H1 (cell line): ENCODE data around the gene ARID5A. TPM values are rescaled to one million over a fixed set of nuclear protein-coding genes. Genes with fewer than 3 reads are reported as not detected.

ENCODE experiments used
- CTCF ChIA-PET: fragments of 300-600 bp; sonication (Branson Sonifier 250); formaldehyde crosslinking; loops from one replicate; lab custom pipeline; 2021; ENCODE audit not compliant: partially characterized antibody; lab: Charles Lee
- POLR2A ChIA-PET: fragments of 300-600 bp; sonication (Branson Sonifier 250); formaldehyde crosslinking; loops from one replicate; lab custom pipeline; 2021; ENCODE audit warnings: inconsistent platforms; ENCODE audit not compliant: partially characterized antibody; lab: Charles Lee
- DNase-seq, 2 experiments: peaks; one replicate each; pipeline versions ENCODE4 v3.0.0 to v3.0.0-alpha.2; 2010 to 2022; ENCODE audit warnings: low spot score in 2 of 2, low read depth in 1 of 2, mixed read lengths in 1 of 2
- FAIRE-seq: peaks from 2 replicates; lab custom pipeline; 2011; peaks lifted over from hg19 to GRCh38; lab: Jason Lieb, UNC
- H2AFZ ChIP-seq: 2 replicates; pipeline ENCODE4 v1.8.1; 2012; ENCODE audit warnings: low read length, inconsistent platforms
- H2AK5ac ChIP-seq: 2 replicates; pipeline ENCODE4 v1.6.1; 2013; ENCODE audit warnings: low read depth, low read length
- H2BK120ac ChIP-seq: replicated peaks from 2 replicates; pipeline ENCODE3; 2013; ENCODE audit warnings: low read depth, low read length, inconsistent platforms
- H2BK12ac ChIP-seq: 2 replicates; pipeline ENCODE4 v1.6.1; 2013; ENCODE audit warnings: low read depth, low read length
- H2BK15ac ChIP-seq: 2 replicates; pipeline ENCODE4 v1.6.1; 2013; ENCODE audit warnings: low read length
- H2BK20ac ChIP-seq: 2 replicates; pipeline ENCODE4 v1.6.1; 2013; ENCODE audit warnings: low read length
- H2BK5ac ChIP-seq: 2 replicates; pipeline ENCODE4 v1.6.1; 2013; ENCODE audit warnings: low read depth, low read length
- H3K14ac ChIP-seq: 2 replicates; pipeline ENCODE4 v1.6.1; 2013; ENCODE audit warnings: inconsistent platforms; ENCODE audit not compliant: insufficient read length
- H3K18ac ChIP-seq: 2 replicates; pipeline ENCODE4 v1.6.1; 2013; ENCODE audit warnings: low read length; ENCODE audit errors: extremely low read depth
- H3K23ac ChIP-seq: 2 replicates; pipeline ENCODE4 v1.6.1; 2013; ENCODE audit warnings: inconsistent platforms; ENCODE audit not compliant: insufficient read length
- H3K23me2 ChIP-seq: 2 replicates; pipeline ENCODE4 v1.6.1; 2013; ENCODE audit warnings: low read depth, low read length
- H3K27ac ChIP-seq: 2 replicates; pipeline ENCODE4 v1.6.1; 2011; ENCODE audit warnings: low read depth, low read length, inconsistent platforms
- H3K27me3 ChIP-seq, 4 experiments: replicated peaks in 1 of 4; 1 replicate in 1 of 4; 2 replicates in 3 of 4; pipeline versions ENCODE4 v1.6.1 to v1.8.1; 2011 to 2013; ENCODE audit warnings: low read length in 3 of 4, mild to moderate bottlenecking in 3 of 4, inconsistent platforms in 2 of 4, mixed read lengths in 2 of 4, moderate library complexity in 1 of 4; ENCODE audit not compliant: control insufficient read depth in 3 of 4, insufficient read depth in 3 of 4; ENCODE audit errors: extremely low read depth in 1 of 4
- H3K36me3 ChIP-seq, 4 experiments: 2 replicates each; pipeline versions ENCODE4 v1.6.1 to v1.8.1; 2011 to 2013; ENCODE audit warnings: mild to moderate bottlenecking in 4 of 4, low read length in 3 of 4, moderate library complexity in 2 of 4, control low read depth in 1 of 4, inconsistent platforms in 1 of 4; ENCODE audit not compliant: insufficient read depth in 4 of 4, control insufficient read depth in 2 of 4
- H3K4ac ChIP-seq: replicated peaks from 2 replicates; pipeline ENCODE3; 2013; ENCODE audit warnings: low read length, low read depth, mixed read lengths, inconsistent platforms; ENCODE audit not compliant: insufficient read length
- H3K4me1 ChIP-seq, 4 experiments: replicated peaks in 1 of 4; 1 replicate in 1 of 4; 2 replicates in 3 of 4; pipeline versions ENCODE4 v1.6.1 to v1.8.1; 2011 to 2013; ENCODE audit warnings: low read length in 3 of 4, inconsistent platforms in 2 of 4, mixed read lengths in 1 of 4; ENCODE audit not compliant: insufficient read depth in 4 of 4, control insufficient read depth in 3 of 4
- H3K4me2 ChIP-seq, 2 experiments: 2 replicates each; pipeline versions ENCODE4 v1.6.1 to v1.8.1; 2011 to 2013; ENCODE audit warnings: low read depth in 2 of 2, low read length in 2 of 2, control low read depth in 1 of 2, inconsistent platforms in 1 of 2, mild to moderate bottlenecking in 1 of 2; ENCODE audit not compliant: insufficient read depth in 1 of 2
- H3K4me3 ChIP-seq, 4 experiments: fragments of 200-600, 300-600 bp in 1 of 4; sonication (generic), shearing (Covaris generic), sonication (Bioruptor Twin) in 1 of 4; 2 replicates each; pipeline versions ENCODE4 v1.5.1 to v1.8.1; 2011 to 2016; ENCODE audit warnings: low read length in 4 of 4, low read depth in 3 of 4, control low read depth in 2 of 4, inconsistent platforms in 2 of 4, mild to moderate bottlenecking in 2 of 4, mixed read lengths in 1 of 4, moderate library complexity in 1 of 4; ENCODE audit not compliant: insufficient read depth in 2 of 4; ENCODE audit errors: extremely low read depth in 1 of 4
- H3K56ac ChIP-seq: replicated peaks from 2 replicates; pipeline ENCODE3; 2013; ENCODE audit warnings: low read depth, mild to moderate bottlenecking, mixed read lengths, low read length, inconsistent platforms; ENCODE audit not compliant: insufficient read length
- H3K79me1 ChIP-seq: 2 replicates; pipeline ENCODE4 v1.6.1; 2013; ENCODE audit warnings: low read depth, low read length, control low read depth
- H3K79me2 ChIP-seq, 2 experiments: 2 replicates each; pipeline versions ENCODE4 v1.6.1 to v1.8.1; 2012 to 2013; ENCODE audit warnings: low read length in 2 of 2, mild to moderate bottlenecking in 2 of 2, inconsistent platforms in 1 of 2; ENCODE audit not compliant: insufficient read depth in 2 of 2, control insufficient read depth in 1 of 2
- H3K9ac ChIP-seq, 4 experiments: replicated peaks in 1 of 4; 1 replicate in 1 of 4; 2 replicates in 3 of 4; pipeline versions ENCODE4 v1.6.1 to v1.8.1; 2011 to 2013; ENCODE audit warnings: low read depth in 3 of 4, low read length in 3 of 4, control low read depth in 2 of 4, mild to moderate bottlenecking in 2 of 4, moderate library complexity in 2 of 4, inconsistent platforms in 1 of 4; ENCODE audit errors: extremely low read depth in 1 of 4
- H3K9me3 ChIP-seq, 2 experiments: 2 replicates each; pipeline versions ENCODE4 v1.6.1 to v1.8.1; 2012 to 2013; ENCODE audit warnings: mild to moderate bottlenecking in 2 of 2, moderate library complexity in 2 of 2, control low read depth in 1 of 2, inconsistent platforms in 1 of 2, low read depth in 1 of 2, low read length in 1 of 2, mixed read lengths in 1 of 2; ENCODE audit not compliant: insufficient read depth in 2 of 2
- H4K20me1 ChIP-seq, 2 experiments: replicated peaks in 1 of 2; 2 replicates each; pipeline versions ENCODE3 to v1.8.1; 2011 to 2013; ENCODE audit warnings: inconsistent platforms in 2 of 2, low read length in 2 of 2, mild to moderate bottlenecking in 1 of 2; ENCODE audit not compliant: insufficient read depth in 2 of 2, control insufficient read depth in 1 of 2
- H4K5ac ChIP-seq: 2 replicates; pipeline ENCODE4 v1.6.1; 2013; ENCODE audit warnings: low read length, low read depth, mixed read lengths, inconsistent platforms; ENCODE audit not compliant: insufficient read length
- H4K8ac ChIP-seq: 2 replicates; pipeline ENCODE4 v1.8.0; 2013; ENCODE audit warnings: mild to moderate bottlenecking, moderate library complexity, low read length, inconsistent platforms; ENCODE audit not compliant: insufficient read depth; ENCODE audit errors: extremely low read depth
- H4K91ac ChIP-seq: replicated peaks from 2 replicates; pipeline ENCODE3; 2013; ENCODE audit warnings: low read length, mixed read lengths, inconsistent platforms; ENCODE audit not compliant: insufficient read length
- ASH2L ChIP-seq: fragments of 200-600, 300-600 bp; sonication (generic); IDR thresholded peaks from one replicate; pipeline ENCODE4 v1.7.1; 2017; ENCODE audit warnings: low read length
- CEBPB ChIP-seq: IDR thresholded peaks from 2 replicates; pipeline ENCODE4 v1.6.1; 2012; ENCODE audit warnings: low read depth, low read length
- CHD1 ChIP-seq: IDR thresholded peaks from 2 replicates; pipeline ENCODE4 v1.6.1; 2012; ENCODE audit warnings: low read depth, low read length, improper control_type of control experiment
- EGR1 ChIP-seq: IDR thresholded peaks from 2 replicates; pipeline ENCODE4 v1.6.1; 2011; ENCODE audit warnings: low read depth, low read length, borderline replicate concordance
- KDM4A ChIP-seq: IDR thresholded peaks from one replicate; pipeline ENCODE4 v1.7.1; 2012; ENCODE audit warnings: low read depth, mild to moderate bottlenecking, moderate library complexity, low read length, inconsistent platforms; ENCODE audit not compliant: severe bottlenecking
- NANOG ChIP-seq: IDR thresholded peaks from 2 replicates; pipeline ENCODE4 v1.6.1; 2011; ENCODE audit warnings: low read length, low read depth, mild to moderate bottlenecking, inconsistent platforms; ENCODE audit not compliant: insufficient read depth, poor library complexity, severe bottlenecking
- POLR2AphosphoS5 ChIP-seq: IDR thresholded peaks from 2 replicates; pipeline ENCODE4 v1.6.1; 2011; ENCODE audit warnings: low read depth, low read length
- POU5F1 ChIP-seq: IDR thresholded peaks from 2 replicates; pipeline ENCODE4 v1.6.1; 2011; ENCODE audit warnings: low read depth, mild to moderate bottlenecking, low read length, moderate library complexity
- SAP30 ChIP-seq: fragments of 300-600 bp; sonication (generic); IDR thresholded peaks from 2 replicates; pipeline ENCODE4 v1.7.1; 2012; ENCODE audit warnings: low read length, moderate library complexity, mild to moderate bottlenecking, inconsistent platforms; ENCODE audit not compliant: insufficient read depth, insufficient replicate concordance
- SIX5 ChIP-seq: IDR thresholded peaks from 2 replicates; pipeline ENCODE4 v1.6.1; 2011; ENCODE audit warnings: mild to moderate bottlenecking, low read depth, low read length
- SP1 ChIP-seq: IDR thresholded peaks from 2 replicates; pipeline ENCODE4 v1.6.1; 2011; ENCODE audit warnings: low read depth, low read length
- WGBS, 2 experiments: shearing (Covaris generic) in 1 of 2; methylation state at CpG; one replicate each; pipeline versions ENCODE4 v1.1.6 to v1.1.7; 2013 to 2015; ENCODE audit warnings: low lambda C conversion rate in 2 of 2, mixed read lengths in 2 of 2, inconsistent platforms in 1 of 2, low coverage in 1 of 2, missing lambda C conversion rate in 1 of 2; ENCODE audit not compliant: insufficient replicate concordance in 2 of 2, insufficient coverage in 1 of 2, insufficient read length in 1 of 2; ENCODE audit errors: extremely low coverage in 1 of 2, missing lambda C conversion rate in 1 of 2; 5-methylcytosine and 5-hydroxymethylcytosine counted together
- polyA plus RNA-seq, 7 experiments: library from polyadenylated mRNA; depleted of rRNA in 3 of 7; stranded (reverse) in 5 of 7; unstranded in 2 of 7; fragments of >200 nt in 5 of 7; fragments of 200-250 nt in 2 of 7; gene quantifications; 1 replicate in 5 of 7; 2 replicates in 1 of 7; 4 replicates in 1 of 7; pipeline versions ENCODE4 v1.2.1 to v1.2.3, GENCODE V29; 2011 to 2013; ENCODE audit warnings: missing spikeins in 2 of 7, mixed read lengths in 2 of 7
- total RNA-seq: library from RNA; stranded (reverse); fragmentation: NEBNext Ultra II Directional; extraction: Animal tissue kit (Norgen Biotek cat#: 25700); gene quantifications from 2 replicates; pipeline ENCODE4 v1.2.1, GENCODE V29; 2021
- TF ChIP-seq, protein P1 (sequence below): IDR thresholded peaks from 2 replicates; pipeline ENCODE4 v1.6.1; 2011; ENCODE audit warnings: low read depth, mild to moderate bottlenecking, low read length; ENCODE audit not compliant: insufficient read depth
- TF ChIP-seq, protein P2 (sequence below): IDR thresholded peaks from 2 replicates; pipeline ENCODE4 v1.6.1; 2011; ENCODE audit warnings: low read length, improper control_type of control experiment

Gene ARID5A
- total and polyA plus RNA-seq, 2 of the 8 experiments (the other 6 are each of a cell fraction or from before 2014, with no cell fraction given), result 3.3 to 5.3 TPM

DNA sequence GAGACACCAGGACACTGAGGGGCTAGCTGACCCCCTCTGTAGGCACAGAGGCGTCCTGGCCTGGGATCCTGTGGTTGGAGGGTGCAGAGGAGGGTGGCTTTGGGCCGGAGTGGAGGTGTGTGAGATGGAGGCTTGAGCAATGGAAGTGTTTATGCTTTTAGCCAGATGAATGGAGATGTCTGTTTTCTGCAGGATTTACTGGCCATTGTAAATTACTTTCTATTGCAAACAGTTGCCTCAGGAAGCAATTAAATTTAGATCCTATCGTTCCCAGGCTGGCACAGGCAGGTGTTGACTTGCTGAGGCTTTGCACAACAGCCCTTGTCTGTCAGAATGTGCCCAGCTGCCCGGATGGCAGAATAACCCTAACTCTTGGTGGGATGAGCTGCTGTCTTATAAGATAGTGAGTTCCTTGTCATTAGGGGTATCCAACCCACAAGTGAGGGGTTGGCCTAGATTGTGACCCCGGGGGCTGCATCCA lies 1.8 kb upstream of the ARID5A start:
- Histone ChIP-seq H3K9me3 (no peaks in the 10 kb centered on the region), H4K91ac (no peak overlapping the region), H3K18ac (no peak overlapping the region), H3K27me3 (peaks cover 10 to 33% (median 23%) of the 10 kb centered on the region in 4 experiments; a peak in 6 of 7 replicates), H3K79me1 (no peaks in the 10 kb centered on the region), H2AK5ac (no peak overlapping the region), H2BK15ac (no peak overlapping the region), H3K56ac (no peak overlapping the region), H4K20me1 (peaks cover 5 to 7% of the 10 kb centered on the region in 2 experiments), H3K4me3 (no peak overlapping the region), H2BK120ac (no peak overlapping the region), H3K36me3 (no peaks in the 10 kb centered on the region), H3K14ac (no peak overlapping the region), H3K23me2 (peaks cover 17% of the 10 kb centered on the region; the same call in 1 of the 2 replicates), H2BK12ac (no peak overlapping the region), H3K4me1 (peaks cover 3 to 21% (median 18%) of the 10 kb centered on the region in 4 experiments), H2BK20ac (no peak overlapping the region), H4K8ac (no peak overlapping the region), H4K5ac (no peak overlapping the region), H2BK5ac (no peak overlapping the region), H3K27ac (no peak overlapping the region), H3K79me2 (no peaks in the 10 kb centered on the region), H3K23ac (no peak overlapping the region), H2AFZ (no peak overlapping the region), H3K4me2 (no peak overlapping the region), H3K9ac (no peak overlapping the region), H3K4ac (no peak overlapping the region)
- DNase-seq, result no peak
- POLR2A ChIA-PET, result no interaction called here
- FAIRE-seq, result no peak
- WGBS, 2 experiments, result 84% methylated on average over 5 of the region's 5 CpGs; no CpG with 5 or more reads in 1 of the 2 experiments
- CTCF ChIA-PET, result interaction anchor here (0.8 to 18.5 kb wide), 3 partner anchors 18 to 25 kb away, joined by 6 to 361 read pairs (median 7); no protein-coding TSS in a partner anchor
- TF ChIP-seq KDM4A, result no peak
- no peak for TF ChIP-seq CHD1
- TF ChIP-seq CEBPB, result no peak
- TF ChIP-seq, protein P1, sequence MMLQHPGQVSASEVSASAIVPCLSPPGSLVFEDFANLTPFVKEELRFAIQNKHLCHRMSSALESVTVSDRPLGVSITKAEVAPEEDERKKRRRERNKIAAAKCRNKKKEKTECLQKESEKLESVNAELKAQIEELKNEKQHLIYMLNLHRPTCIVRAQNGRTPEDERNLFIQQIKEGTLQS, result no peak
- TF ChIP-seq POLR2AphosphoS5, result no peak
- TF ChIP-seq, protein P2, sequence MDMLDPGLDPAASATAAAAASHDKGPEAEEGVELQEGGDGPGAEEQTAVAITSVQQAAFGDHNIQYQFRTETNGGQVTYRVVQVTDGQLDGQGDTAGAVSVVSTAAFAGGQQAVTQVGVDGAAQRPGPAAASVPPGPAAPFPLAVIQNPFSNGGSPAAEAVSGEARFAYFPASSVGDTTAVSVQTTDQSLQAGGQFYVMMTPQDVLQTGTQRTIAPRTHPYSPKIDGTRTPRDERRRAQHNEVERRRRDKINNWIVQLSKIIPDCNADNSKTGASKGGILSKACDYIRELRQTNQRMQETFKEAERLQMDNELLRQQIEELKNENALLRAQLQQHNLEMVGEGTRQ, result no peak
- no peak for TF ChIP-seq SAP30
- no peak for TF ChIP-seq NANOG
- TF ChIP-seq POU5F1, result no peak
- TF ChIP-seq SIX5, result no peak
- no peak for TF ChIP-seq ASH2L
- TF ChIP-seq SP1, result no peak
- no peak for TF ChIP-seq EGR1
